ENCODE data around the gene IGFBP4.

The IGFBP4 gene

GRCh38 chr17:40431231-40431602 is 12.0 kb upstream of the IGFBP4 start:
- TF ChIP-seq CTCF (IDR thresholded peaks at IDR 0.05; ENCODE audit: borderline replicate concordance, insufficient read depth, low read depth, low read length): no peak
- no peak overlapping the region for H3K4me3 ChIP-seq (ENCODE audit: low read depth, low read length)

DNA sequence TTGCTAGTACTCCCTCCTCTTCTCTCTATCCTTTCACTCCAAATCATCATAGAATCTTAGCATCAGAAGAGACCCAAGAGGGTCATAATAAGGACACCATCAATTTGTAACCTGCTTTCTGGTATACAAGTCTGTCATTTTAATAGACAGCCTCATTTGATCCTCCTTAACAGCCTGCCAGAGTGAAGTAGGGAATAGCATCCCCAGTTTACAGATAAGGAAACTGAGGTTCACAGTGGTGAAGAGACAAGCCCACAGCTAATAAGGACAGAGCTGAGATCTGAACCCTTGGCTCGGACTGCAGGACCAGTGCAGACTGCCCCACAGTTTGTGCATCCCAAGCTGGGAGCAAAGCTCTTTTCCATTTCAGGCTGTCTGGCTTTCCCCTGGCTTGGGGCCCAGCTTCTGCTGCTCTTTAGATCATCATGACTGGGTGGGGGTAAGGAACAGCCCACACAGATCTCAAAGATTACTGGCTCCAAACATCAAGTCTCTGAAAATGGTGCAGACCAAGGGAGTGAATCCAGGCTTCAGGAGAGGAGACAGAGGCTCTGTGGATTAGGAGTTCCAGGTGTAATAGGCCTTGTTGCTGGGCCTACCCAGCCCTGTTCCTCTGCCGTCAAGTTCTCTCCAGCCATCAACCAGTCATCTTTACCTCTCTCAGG is 10.3 kb upstream of the IGFBP4 start:
- H3K4me3 ChIP-seq (ENCODE audit: low read depth, low read length): no peak overlapping the region
- TF ChIP-seq CTCF (IDR thresholded peaks at IDR 0.05; ENCODE audit: borderline replicate concordance, insufficient read depth, low read depth, low read length): no peak

DNA sequence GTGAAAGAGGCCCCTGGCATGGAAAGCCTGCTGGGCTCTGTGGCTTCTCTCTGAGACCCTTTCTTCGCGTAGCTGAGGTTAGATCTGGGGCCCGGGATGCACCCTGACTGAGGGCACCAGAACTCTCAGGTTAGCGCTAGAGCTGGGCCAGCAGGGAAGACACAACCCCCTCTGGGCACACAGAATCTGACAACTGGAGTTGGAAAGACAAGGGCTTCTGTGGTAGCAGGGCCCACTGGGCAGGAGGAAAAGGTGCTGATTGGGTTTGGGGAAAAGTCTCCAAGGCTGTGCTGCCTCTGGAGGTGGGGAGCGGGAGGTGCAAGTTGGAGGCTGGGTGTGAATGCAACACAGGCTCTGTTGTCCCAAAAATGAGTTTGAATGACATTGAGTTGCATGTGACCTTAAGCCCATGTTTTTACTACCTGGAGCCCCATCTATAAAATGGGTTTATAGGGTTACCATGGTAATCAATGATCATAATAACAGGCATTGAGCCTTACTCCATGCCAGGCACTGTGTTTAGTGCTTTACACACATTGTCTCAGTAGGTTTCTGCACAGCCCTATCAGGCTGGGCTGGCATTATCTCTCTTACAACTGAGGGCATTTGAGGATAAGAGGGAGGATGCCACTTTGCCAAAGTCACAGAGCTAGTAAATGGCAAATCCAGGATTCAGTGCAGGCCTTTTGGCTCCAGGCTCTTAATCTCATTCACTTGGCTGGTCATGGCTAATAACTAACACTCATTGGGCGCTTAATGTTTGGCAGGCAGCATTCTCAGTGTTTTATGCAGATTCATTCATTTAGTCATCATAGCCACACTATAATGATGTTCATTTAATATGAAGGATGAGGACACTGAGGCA is 9.5 kb upstream of the IGFBP4 start:
- no peak overlapping the region for H3K4me3 ChIP-seq (ENCODE audit: low read depth, low read length)
- TF ChIP-seq CTCF (IDR thresholded peaks at IDR 0.05; ENCODE audit: borderline replicate concordance, insufficient read depth, low read depth, low read length): peak; percentile 74

- H3K4me3 ChIP-seq (ENCODE audit: low read depth, low read length): no peak overlapping the region
- TF ChIP-seq CTCF (IDR thresholded peaks at IDR 0.05; ENCODE audit: borderline replicate concordance, insufficient read depth, low read depth, low read length): no peak
Observed at GRCh38 chr17:40436636-40437035, 6.6 kb upstream of the IGFBP4 start.

DNA sequence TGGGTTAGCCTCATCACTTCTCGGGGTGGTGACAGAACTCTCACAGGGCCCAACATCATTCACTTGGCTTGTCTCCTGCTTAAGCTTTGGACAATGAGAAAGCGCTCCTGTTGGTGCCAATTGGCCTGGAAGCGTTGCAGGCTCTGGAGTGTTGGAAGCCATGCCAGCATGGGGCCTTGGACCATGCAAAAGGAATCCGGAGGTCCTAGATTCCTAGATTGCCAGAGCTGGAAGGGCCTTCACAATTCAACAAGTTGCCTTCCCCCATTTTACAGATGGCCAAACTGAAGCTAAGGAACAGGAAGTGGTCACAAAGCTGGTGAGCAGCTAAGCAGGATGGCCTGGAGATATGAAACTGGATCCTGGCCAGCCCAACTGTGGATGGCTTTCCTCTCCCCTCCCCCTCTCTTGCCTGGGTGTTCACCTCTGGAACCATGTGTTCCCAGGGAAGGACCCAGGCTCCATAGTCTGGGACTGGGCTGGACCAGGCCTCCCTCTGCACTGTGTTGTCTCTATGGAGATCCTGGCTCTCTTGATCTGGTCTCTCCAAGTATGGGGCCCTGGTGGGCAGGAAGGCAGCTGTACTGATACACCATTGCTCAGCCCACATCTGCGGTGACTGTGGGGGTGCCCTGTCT is 6.0 kb upstream of the IGFBP4 start:
- TF ChIP-seq CTCF (IDR thresholded peaks at IDR 0.05; ENCODE audit: borderline replicate concordance, insufficient read depth, low read depth, low read length): no peak
- no peak overlapping the region for H3K4me3 ChIP-seq (ENCODE audit: low read depth, low read length)

- no peak for TF ChIP-seq CTCF (IDR thresholded peaks at IDR 0.05; ENCODE audit: borderline replicate concordance, insufficient read depth, low read depth, low read length)
- no peak overlapping the region for H3K4me3 ChIP-seq (ENCODE audit: low read depth, low read length)
Observed at GRCh38 chr17:40440166-40440565, 3.1 kb upstream of the IGFBP4 start.
